Body of pancreas (tissue), 4 donors: ENCODE data around the gene ARHGAP32.

Source experiments
- CTCF ChIP-seq, 7 experiments: fragments of 450-650 bp in 4 of 7; fragments of 200-600 bp in 3 of 7; sonication (generic) in 3 of 7; IDR thresholded peaks; one replicate each; pipeline ENCODE4 v1.5.1; 2016 to 2019; ENCODE audit warnings: antibody characterized with exemption in 7 of 7
- POLR2A ChIP-seq, 3 donors: fragments of 450-650 bp; IDR thresholded peaks; one replicate each; pipeline ENCODE4 v1.6.1; 2016; ENCODE audit warnings: antibody characterized with exemption in 3 of 3, mild to moderate bottlenecking in 2 of 3

- TF ChIP-seq CTCF (IDR thresholded peaks at IDR 0.05) (no peak), POLR2A (IDR thresholded peaks at IDR 0.05) (no peak)
These were observed 28.4 kb downstream of the ARHGAP32 start for GRCh38 chr11:129163714-129164164.
